Gastrocnemius medialis (tissue), 4 donors: ENCODE measurements around the gene ANXA3. TPM values are rescaled to one million over a fixed set of nuclear protein-coding genes. Genes with fewer than 3 reads are reported as not detected.

ENCODE experiments used
- ATAC-seq, 2 donors: fragments of 150-250 bp; one replicate each; pipeline ENCODE4 v1.9.1; 2016
- DNase-seq, 2 donors: peaks; one replicate each; pipeline ENCODE4 v3.0.0-alpha.2; 2019
- H3K27ac ChIP-seq, 4 donors: fragments of 200-600 bp; sonication (generic); 1 replicate in 1 of 4; 2 replicates in 3 of 4; pipeline ENCODE4 v1.5.1; 2016 to 2018; ENCODE audit warnings: mild to moderate bottlenecking in 2 of 4, moderate library complexity in 1 of 4
- H3K27me3 ChIP-seq, 3 donors: fragments of 200-600 bp; sonication (generic) in 2 of 3; 1 replicate in 1 of 3; 2 replicates in 2 of 3; pipeline versions ENCODE4 v1.5.1 to v1.6.0; 2016 to 2019; ENCODE audit warnings: mild to moderate bottlenecking in 1 of 3, moderate library complexity in 1 of 3
- H3K36me3 ChIP-seq, 2 donors: fragments of 200-600 bp; sonication (generic) in 1 of 2; one replicate each; pipeline ENCODE4 v1.5.1; 2017 to 2018
- H3K4me1 ChIP-seq, 2 donors: fragments of 200-600 bp; sonication (generic) in 1 of 2; one replicate each; pipeline ENCODE4 v1.5.1; 2016 to 2017; ENCODE audit warnings: mild to moderate bottlenecking in 2 of 2
- H3K4me3 ChIP-seq, 4 donors: fragments of 200-600 bp; sonication (generic) in 3 of 4; 1 replicate in 1 of 4; 2 replicates in 3 of 4; pipeline ENCODE4 v1.5.1; 2016 to 2019; ENCODE audit warnings: mild to moderate bottlenecking in 2 of 4
- H3K9me3 ChIP-seq, 3 donors: fragments of 200-600 bp; sonication (generic) in 2 of 3; 1 replicate in 1 of 3; 2 replicates in 2 of 3; pipeline ENCODE4 v1.5.1; 2016 to 2019
- POLR2A ChIP-seq, 2 donors: fragments of 450-650 bp; IDR thresholded peaks; one replicate each; pipeline ENCODE4 v1.6.1; 2017; ENCODE audit warnings: antibody characterized with exemption in 2 of 2, mild to moderate bottlenecking in 2 of 2, moderate library complexity in 2 of 2
- in situ Hi-C, 4 donors: fragments of 200-750 bp; cut with MboI; loops; one replicate each; pipeline versions ENCODE4 v1.15.0 to v1.8.0; 2017; ENCODE audit warnings: low sequenced_read_pairs in 4 of 4
- intact Hi-C: fragments of 100-400 bp; cut with DNase I; formaldehyde crosslinking; loops from one replicate; pipeline ENCODE4 v1.15.1; 2023; ENCODE audit warnings: low total_unique reads
- total RNA-seq, 4 donors: library from RNA; depleted of rRNA; stranded (reverse); fragments of >200 nt; gene quantifications; one replicate each; pipeline versions ENCODE4 v1.1.0 to v1.2.3, GENCODE V29; 2016
- TF ChIP-seq, protein P1 (sequence below), 5 experiments: fragments of 450-650 bp in 3 of 5; fragments of 200-600 bp in 2 of 5; sonication (generic) in 2 of 5; IDR thresholded peaks in 4 of 5; conservative IDR thresholded peaks in 1 of 5; 1 replicate in 4 of 5; 2 replicates in 1 of 5; pipeline ENCODE4 v1.5.1; 2016 to 2019; ENCODE audit warnings: antibody characterized with exemption in 5 of 5, mild to moderate bottlenecking in 3 of 5, moderate library complexity in 3 of 5

ANXA3 gene
- total RNA-seq, 4 donors from 2014 or later = 15.4 to 22.8 (median 17.7) TPM

DNA sequence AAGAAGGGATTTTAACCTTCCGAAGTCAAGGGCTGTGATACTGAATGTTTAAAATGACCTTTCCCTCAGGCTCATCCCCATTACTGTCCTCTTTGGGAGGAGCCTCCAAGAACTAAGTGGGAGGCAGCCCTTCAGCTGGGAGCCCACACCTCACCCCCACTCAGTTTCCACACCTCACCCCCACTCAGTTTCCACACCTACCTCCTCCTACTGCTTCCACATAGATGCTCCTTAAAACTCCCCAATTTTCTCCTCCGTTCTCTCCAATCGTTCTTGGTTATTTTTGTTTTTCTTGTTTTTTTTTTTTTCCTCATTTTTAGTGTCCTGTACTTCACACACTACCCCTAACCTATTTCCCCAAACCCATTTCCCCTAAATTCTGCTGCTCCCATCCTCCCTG lies 31.6 kb upstream of the ANXA3 start:
- Histone ChIP-seq H3K4me1 (no peaks in the 10 kb centered on the region), H3K27me3 (no peaks in the 10 kb centered on the region), H3K36me3 (no peaks in the 10 kb centered on the region), H3K27ac (peak overlapping the region in 2 of 4 donors; percentile 19 to 41), H3K4me3 (no peak overlapping the region), H3K9me3 (no peaks in the 10 kb centered on the region)
- TF ChIP-seq, protein P1, sequence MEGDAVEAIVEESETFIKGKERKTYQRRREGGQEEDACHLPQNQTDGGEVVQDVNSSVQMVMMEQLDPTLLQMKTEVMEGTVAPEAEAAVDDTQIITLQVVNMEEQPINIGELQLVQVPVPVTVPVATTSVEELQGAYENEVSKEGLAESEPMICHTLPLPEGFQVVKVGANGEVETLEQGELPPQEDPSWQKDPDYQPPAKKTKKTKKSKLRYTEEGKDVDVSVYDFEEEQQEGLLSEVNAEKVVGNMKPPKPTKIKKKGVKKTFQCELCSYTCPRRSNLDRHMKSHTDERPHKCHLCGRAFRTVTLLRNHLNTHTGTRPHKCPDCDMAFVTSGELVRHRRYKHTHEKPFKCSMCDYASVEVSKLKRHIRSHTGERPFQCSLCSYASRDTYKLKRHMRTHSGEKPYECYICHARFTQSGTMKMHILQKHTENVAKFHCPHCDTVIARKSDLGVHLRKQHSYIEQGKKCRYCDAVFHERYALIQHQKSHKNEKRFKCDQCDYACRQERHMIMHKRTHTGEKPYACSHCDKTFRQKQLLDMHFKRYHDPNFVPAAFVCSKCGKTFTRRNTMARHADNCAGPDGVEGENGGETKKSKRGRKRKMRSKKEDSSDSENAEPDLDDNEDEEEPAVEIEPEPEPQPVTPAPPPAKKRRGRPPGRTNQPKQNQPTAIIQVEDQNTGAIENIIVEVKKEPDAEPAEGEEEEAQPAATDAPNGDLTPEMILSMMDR (IDR thresholded peaks at IDR 0.05 in 4 of 5, conservative IDR thresholded peaks at IDR 0.05 in 1 of 5) = no peak
- no peak for TF ChIP-seq POLR2A (IDR thresholded peaks at IDR 0.05)
- in situ Hi-C loops (loop anchor here (5.0 to 25.0 kb wide), 3 partner anchors 558 to 565 kb away; no protein-coding TSS in a partner anchor), intact Hi-C loops (no loop called here)
- ATAC-seq (no peak), DNase-seq (no peak)

DNA sequence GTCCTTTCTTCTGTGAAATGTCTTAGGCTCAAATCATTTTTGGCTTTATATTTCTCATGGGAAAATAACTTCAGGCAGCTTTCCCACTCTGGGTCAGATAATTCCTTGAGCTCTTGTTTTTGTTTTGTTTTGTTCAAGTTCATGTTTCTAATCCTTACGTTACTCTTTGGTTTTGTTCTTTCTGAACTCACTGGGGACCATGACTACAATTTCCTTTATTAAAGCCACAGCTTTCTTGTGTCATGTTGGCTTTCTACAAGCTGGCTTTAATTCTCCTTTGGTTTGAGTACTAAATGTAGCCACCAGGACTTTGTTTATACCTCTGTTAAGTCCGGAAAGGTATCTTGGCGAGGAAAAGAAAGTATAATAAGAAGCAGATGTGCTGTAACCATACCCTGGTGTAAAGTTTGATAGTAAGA lies 30.8 kb upstream of the ANXA3 start:
- Histone ChIP-seq H3K27me3 (no peaks in the 10 kb centered on the region), H3K36me3 (no peaks in the 10 kb centered on the region), H3K9me3 (no peaks in the 10 kb centered on the region), H3K4me1 (no peaks in the 10 kb centered on the region), H3K4me3 (no peak overlapping the region), H3K27ac (peak overlapping the region; percentile 19 to 41 (median 30))
- in situ Hi-C loops = loop anchor here in 1 of 4 donors (25.0 kb wide), 1 partner anchor 559 kb away; no protein-coding TSS in a partner anchor
- DNase-seq (no peak), ATAC-seq (no peak)
- TF ChIP-seq, protein P1 (IDR thresholded peaks at IDR 0.05 in 4 of 5, conservative IDR thresholded peaks at IDR 0.05 in 1 of 5) = no peak
- TF ChIP-seq POLR2A (IDR thresholded peaks at IDR 0.05) = no peak
- intact Hi-C loops = no loop called here

DNA sequence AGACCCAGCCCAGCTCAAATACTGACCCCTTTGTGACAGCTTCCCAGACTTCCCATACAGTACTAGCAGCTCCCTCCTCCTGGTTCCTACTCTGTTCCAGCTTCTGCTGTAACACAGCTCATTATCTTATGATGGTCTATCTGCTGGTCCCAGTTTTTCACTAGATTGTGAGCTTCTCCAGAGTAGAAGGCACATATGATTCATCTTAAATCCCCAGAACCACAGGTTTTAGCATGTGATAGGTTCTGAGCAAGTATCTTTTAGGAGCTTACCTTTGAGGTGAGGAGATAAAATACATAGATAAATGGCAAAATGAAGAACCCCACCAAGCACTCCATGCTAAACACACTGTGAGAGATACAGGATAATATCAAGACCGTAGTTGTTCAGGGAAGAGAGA lies 27.6 kb upstream of the ANXA3 start:
- no peaks in the 10 kb centered on the region for H3K4me1 ChIP-seq
- DNase-seq (no peak), ATAC-seq (no peak)
- H3K27ac ChIP-seq = no peak overlapping the region
- no peaks in the 10 kb centered on the region for H3K36me3 ChIP-seq
- TF ChIP-seq POLR2A (IDR thresholded peaks at IDR 0.05) = no peak
- TF ChIP-seq, protein P1 (IDR thresholded peaks at IDR 0.05 in 4 of 5, conservative IDR thresholded peaks at IDR 0.05 in 1 of 5) = no peak
- intact Hi-C loops = no loop called here
- H3K27me3 ChIP-seq = no peaks in the 10 kb centered on the region
- no peak overlapping the region for H3K4me3 ChIP-seq
- no peaks in the 10 kb centered on the region for H3K9me3 ChIP-seq
- in situ Hi-C loops = loop anchor here in 1 of 4 donors (25.0 kb wide), 1 partner anchor 562 kb away; no protein-coding TSS in a partner anchor

DNA sequence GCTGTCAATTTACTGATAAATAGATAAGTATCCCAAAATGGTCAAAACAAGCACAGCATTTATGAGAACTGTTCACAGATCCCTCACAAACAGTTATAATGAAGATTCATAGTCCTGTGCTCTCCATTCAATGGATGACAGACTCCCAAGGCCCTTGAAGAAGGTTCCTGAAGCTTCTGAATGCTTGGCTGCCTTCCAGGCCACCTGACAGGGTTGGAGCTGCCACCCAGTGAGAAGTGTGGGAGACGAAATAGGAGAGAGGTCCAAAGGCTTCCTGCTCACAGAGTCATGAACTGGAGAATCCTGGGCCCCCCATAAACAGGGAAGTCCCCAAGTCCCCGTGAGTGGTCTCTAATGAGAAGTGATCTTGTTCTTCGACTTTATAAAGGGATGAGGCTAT lies 26.0 kb upstream of the ANXA3 start:
- Histone ChIP-seq H3K27me3 (no peaks in the 10 kb centered on the region), H3K36me3 (no peaks in the 10 kb centered on the region), H3K27ac (no peak overlapping the region), H3K4me1 (no peaks in the 10 kb centered on the region), H3K4me3 (no peak overlapping the region), H3K9me3 (no peaks in the 10 kb centered on the region)
- in situ Hi-C loops (no loop called here), intact Hi-C loops (no loop called here)
- no peak for ATAC-seq
- TF ChIP-seq, protein P1 (IDR thresholded peaks at IDR 0.05 in 4 of 5, conservative IDR thresholded peaks at IDR 0.05 in 1 of 5) = no peak
- TF ChIP-seq POLR2A (IDR thresholded peaks at IDR 0.05) = no peak
- no peak for DNase-seq

DNA sequence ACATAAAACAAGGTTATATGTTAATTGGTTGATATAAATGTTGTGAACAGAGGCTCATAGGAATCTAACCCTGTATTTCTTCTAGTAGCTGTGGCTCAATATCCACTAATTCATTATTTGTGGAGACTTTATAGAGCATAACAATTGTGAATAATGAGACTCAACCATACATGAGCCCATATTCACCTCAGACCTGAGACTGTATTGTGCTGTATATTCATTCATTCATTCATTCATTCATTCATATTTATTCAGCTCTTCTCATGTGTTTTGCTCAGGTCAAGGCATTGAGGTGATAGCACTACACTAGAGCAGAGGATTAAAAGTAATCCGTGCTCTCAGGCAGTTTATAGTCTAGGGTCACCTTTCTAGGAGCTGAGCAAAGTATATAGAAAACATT lies 24.5 kb upstream of the ANXA3 start:
- Histone ChIP-seq H3K36me3 (no peaks in the 10 kb centered on the region), H3K27ac (no peak overlapping the region), H3K27me3 (no peaks in the 10 kb centered on the region), H3K4me1 (no peaks in the 10 kb centered on the region), H3K4me3 (no peak overlapping the region), H3K9me3 (no peaks in the 10 kb centered on the region)
- intact Hi-C loops = no loop called here
- TF ChIP-seq, protein P1 (IDR thresholded peaks at IDR 0.05 in 4 of 5, conservative IDR thresholded peaks at IDR 0.05 in 1 of 5) = no peak
- no peak for TF ChIP-seq POLR2A (IDR thresholded peaks at IDR 0.05)
- in situ Hi-C loops = no loop called here
- no peak for DNase-seq
- ATAC-seq = no peak
